Activated T-cell treated with anti-CD3 and anti-CD28 coated beads, Interleukin-2, amount 50 U/mL, for 72 hours (primary cell): Measurements from ENCODE around the gene RTN4RL1. TPM values are rescaled to one million over a fixed set of nuclear protein-coding genes. Genes with fewer than 3 reads are reported as not detected.

Experiments used
- ATAC-seq, 2 donors: fragments of 150-1000 bp; cut with Tn5 transposase; replicated peaks in 1 of 2; 2 replicates each; pipeline ENCODE4 v1.10.0; 2021; ENCODE audit warnings: moderate library complexity in 2 of 2, mild to moderate bottlenecking in 1 of 2
- DNase-seq, 2 donors: peaks; one replicate each; pipeline ENCODE4 v3.0.0; 2021 to 2022; ENCODE audit warnings: mixed read lengths in 1 of 2
- H3K27ac Mint-ChIP-seq: one replicate; pipeline ENCODE4 v1.8.0; 2022; ENCODE audit warnings: mild to moderate bottlenecking, moderate library complexity, mixed read lengths
- H3K27me3 Mint-ChIP-seq: one replicate; pipeline ENCODE4 v1.8.0; 2022; ENCODE audit warnings: low read depth, mixed read lengths
- H3K36me3 Mint-ChIP-seq, 2 donors: one replicate each; pipeline ENCODE4 v1.8.0; 2022; ENCODE audit warnings: mixed read lengths in 2 of 2, mild to moderate bottlenecking in 1 of 2; ENCODE audit not compliant: insufficient read depth in 2 of 2
- H3K4me1 Mint-ChIP-seq: one replicate; pipeline ENCODE4 v1.8.0; 2022; ENCODE audit warnings: low read depth, mixed read lengths
- H3K4me3 Mint-ChIP-seq, 2 donors: one replicate each; pipeline ENCODE4 v1.8.0; 2022; ENCODE audit warnings: mild to moderate bottlenecking in 2 of 2, mixed read lengths in 2 of 2, moderate library complexity in 2 of 2
- H3K9me3 Mint-ChIP-seq, 2 donors: one replicate each; pipeline ENCODE4 v1.8.0; 2022; ENCODE audit warnings: mixed read lengths in 2 of 2
- total RNA-seq, 2 donors: library from RNA; stranded (reverse); gene quantifications; one replicate each; pipeline ENCODE4 v1.2.3, GENCODE V29; 2022

Gene RTN4RL1
- total RNA-seq, 2 donors from 2014 or later: 0.14 to 0.21 TPM

DNA sequence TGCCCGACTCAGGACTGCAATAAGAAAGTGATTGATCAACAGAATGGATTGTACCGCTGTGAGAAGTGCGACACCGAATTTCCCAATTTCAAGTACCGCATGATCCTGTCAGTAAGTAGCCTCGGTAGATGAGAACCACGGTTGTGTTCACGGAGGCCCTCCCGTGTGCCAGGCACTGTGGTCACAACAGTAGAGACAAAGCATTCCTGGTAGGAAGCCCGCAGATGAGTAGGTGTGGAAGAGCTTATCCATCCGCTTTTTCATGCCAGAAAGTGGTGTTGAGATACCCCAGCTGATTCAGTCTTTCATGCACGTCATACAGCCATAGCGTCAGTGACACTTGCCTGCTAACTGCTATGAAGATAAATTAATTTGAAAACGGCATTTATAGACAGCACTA is 136.4 kb downstream of the RTN4RL1 start:
- H3K36me3 Mint-ChIP-seq: peaks cover 20 to 45% of the 10 kb centered on the region in 2 donors
- H3K27ac Mint-ChIP-seq: no peak overlapping the region
- DNase-seq: no peak

More for the DNA sequence above, 136.4 kb downstream of the RTN4RL1 start:
- ATAC-seq: no peak
- no peaks in the 10 kb centered on the region for H3K27me3 Mint-ChIP-seq
- H3K4me3 Mint-ChIP-seq: no peak overlapping the region
- no peaks in the 10 kb centered on the region for H3K4me1 Mint-ChIP-seq
- H3K9me3 Mint-ChIP-seq: no peaks in the 10 kb centered on the region

Other genes starting within 250 kb of the RTN4RL1 start
- gene SMYD4, start 195.4 kb downstream of the RTN4RL1 start, total RNA-seq: 10 to 100 TPM; 23.0 to 30.6 TPM
- gene RPA1, start 195.3 kb downstream of the RTN4RL1 start, total RNA-seq: 100 to 1,000 TPM; 178 to 211 TPM
- 10 to 100 TPM; 36.8 to 40.8 TPM for gene DPH1, start 4.8 kb upstream of the RTN4RL1 start, total RNA-seq
- gene OVCA2, start 16.7 kb upstream of the RTN4RL1 start, total RNA-seq: 10 to 100 TPM; 29.0 to 33.3 TPM
- gene HIC1, start 29.8 kb upstream of the RTN4RL1 start, total RNA-seq: 10 to 100 TPM; 11.7 to 21.4 TPM